Measurements from ENCODE around the gene GTF2E1.

The GTF2E1 gene

DNA sequence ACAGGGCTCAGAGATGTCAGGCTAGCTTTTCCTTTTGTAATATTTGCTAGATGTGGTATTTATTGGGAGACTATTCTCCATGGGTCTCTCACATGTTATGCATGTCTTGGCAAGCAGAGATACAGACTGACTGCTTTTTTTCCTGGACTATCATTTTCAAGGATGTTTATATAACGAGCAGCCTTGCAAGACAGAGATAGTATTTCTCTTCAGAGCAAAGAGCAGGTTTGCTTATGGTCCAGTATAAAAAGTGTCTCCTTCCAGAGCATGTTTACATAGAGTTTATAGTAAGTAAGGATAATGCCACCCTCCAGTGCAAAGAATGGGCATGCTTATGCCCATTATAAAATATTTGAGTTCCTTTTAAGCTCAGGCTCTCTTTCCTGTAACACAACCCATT lies 24.6 kb downstream of the GTF2E1 start:
- Histone ChIP-seq H3K4me3 (ENCODE audit: low read depth, low read length) (no peak overlapping the region), H3K27ac (ENCODE audit: extremely low read depth, low read depth, low read length) (no peak overlapping the region), H3K36me3 (ENCODE audit: control insufficient read depth in 2 of 2, insufficient read depth in 1 of 2, low read length in 2 of 2) (peaks cover 0 to 4% of the 10 kb centered on the region in 2 experiments; a peak in 1 of 3 replicates), H3K4me1 (ENCODE audit: control insufficient read depth, insufficient read depth, low read length) (peaks cover 19% of the 10 kb centered on the region), H3K9me3 (ENCODE audit: control insufficient read depth, insufficient read depth, low read depth, low read length) (no peaks in the 10 kb centered on the region)
- ChIA-PET POLR2A (no interaction called here), CTCF (interaction anchor here (0.6 to 3.3 kb wide), 3 partner anchors 22 to 28 kb away, joined by 3 to 13 read pairs (median 4); no protein-coding TSS in a partner anchor)
- TF ChIP-seq ZNF510 (tag by site-specific recombination; IDR thresholded peaks at IDR 0.05; ENCODE audit: insufficient replicate concordance) = no peak

GRCh38 chr3:120769436-120769835 lies 26.9 kb downstream of the GTF2E1 start:
- Histone ChIP-seq H3K27ac (ENCODE audit: extremely low read depth, low read depth, low read length) (no peak overlapping the region), H3K9me3 (ENCODE audit: control insufficient read depth, insufficient read depth, low read depth, low read length) (no peaks in the 10 kb centered on the region), H3K4me1 (ENCODE audit: control insufficient read depth, insufficient read depth, low read length) (peaks cover 19% of the 10 kb centered on the region), H3K36me3 (ENCODE audit: control insufficient read depth in 2 of 2, insufficient read depth in 1 of 2, low read length in 2 of 2) (peaks cover 0 to 10% of the 10 kb centered on the region in 2 experiments; a peak in 1 of 3 replicates), H3K4me3 (ENCODE audit: low read depth, low read length) (no peak overlapping the region)
- ChIA-PET CTCF (no interaction called here), POLR2A (no interaction called here)
- TF ChIP-seq HOXD13 (CRISPR knock-in tag; IDR thresholded peaks at IDR 0.05; ENCODE audit: borderline replicate concordance) = no peak
- no peak for TF ChIP-seq KLF1 (tag by site-specific recombination; IDR thresholded peaks at IDR 0.05)
- TF ChIP-seq, protein P1, sequence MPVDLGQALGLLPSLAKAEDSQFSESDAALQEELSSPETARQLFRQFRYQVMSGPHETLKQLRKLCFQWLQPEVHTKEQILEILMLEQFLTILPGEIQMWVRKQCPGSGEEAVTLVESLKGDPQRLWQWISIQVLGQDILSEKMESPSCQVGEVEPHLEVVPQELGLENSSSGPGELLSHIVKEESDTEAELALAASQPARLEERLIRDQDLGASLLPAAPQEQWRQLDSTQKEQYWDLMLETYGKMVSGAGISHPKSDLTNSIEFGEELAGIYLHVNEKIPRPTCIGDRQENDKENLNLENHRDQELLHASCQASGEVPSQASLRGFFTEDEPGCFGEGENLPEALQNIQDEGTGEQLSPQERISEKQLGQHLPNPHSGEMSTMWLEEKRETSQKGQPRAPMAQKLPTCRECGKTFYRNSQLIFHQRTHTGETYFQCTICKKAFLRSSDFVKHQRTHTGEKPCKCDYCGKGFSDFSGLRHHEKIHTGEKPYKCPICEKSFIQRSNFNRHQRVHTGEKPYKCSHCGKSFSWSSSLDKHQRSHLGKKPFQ (tag by site-specific recombination; IDR thresholded peaks at IDR 0.05) = no peak
- TF ChIP-seq ZNF513 (tag by site-specific recombination; IDR thresholded peaks at IDR 0.05) = no peak
- TF ChIP-seq ZNF624 (tag by site-specific recombination; IDR thresholded peaks at IDR 0.05) = no peak
- TF ChIP-seq ZNF121 (tag by site-specific recombination; IDR thresholded peaks at IDR 0.05) = no peak
- no peak for TF ChIP-seq BCL11B (tag by site-specific recombination; IDR thresholded peaks at IDR 0.05; ENCODE audit: low read depth)
- TF ChIP-seq, protein P2, sequence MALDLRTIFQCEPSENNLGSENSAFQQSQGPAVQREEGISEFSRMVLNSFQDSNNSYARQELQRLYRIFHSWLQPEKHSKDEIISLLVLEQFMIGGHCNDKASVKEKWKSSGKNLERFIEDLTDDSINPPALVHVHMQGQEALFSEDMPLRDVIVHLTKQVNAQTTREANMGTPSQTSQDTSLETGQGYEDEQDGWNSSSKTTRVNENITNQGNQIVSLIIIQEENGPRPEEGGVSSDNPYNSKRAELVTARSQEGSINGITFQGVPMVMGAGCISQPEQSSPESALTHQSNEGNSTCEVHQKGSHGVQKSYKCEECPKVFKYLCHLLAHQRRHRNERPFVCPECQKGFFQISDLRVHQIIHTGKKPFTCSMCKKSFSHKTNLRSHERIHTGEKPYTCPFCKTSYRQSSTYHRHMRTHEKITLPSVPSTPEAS (tag by site-specific recombination; IDR thresholded peaks at IDR 0.05) = no peak
- TF ChIP-seq ZNF335 (tag by site-specific recombination; conservative IDR thresholded peaks at IDR 0.05) = no peak
- no peak for TF ChIP-seq ZNF707 (tag by site-specific recombination; IDR thresholded peaks at IDR 0.05)
- no peak for TF ChIP-seq SP7 (tag by site-specific recombination; IDR thresholded peaks at IDR 0.05)
- TF ChIP-seq, protein P3, sequence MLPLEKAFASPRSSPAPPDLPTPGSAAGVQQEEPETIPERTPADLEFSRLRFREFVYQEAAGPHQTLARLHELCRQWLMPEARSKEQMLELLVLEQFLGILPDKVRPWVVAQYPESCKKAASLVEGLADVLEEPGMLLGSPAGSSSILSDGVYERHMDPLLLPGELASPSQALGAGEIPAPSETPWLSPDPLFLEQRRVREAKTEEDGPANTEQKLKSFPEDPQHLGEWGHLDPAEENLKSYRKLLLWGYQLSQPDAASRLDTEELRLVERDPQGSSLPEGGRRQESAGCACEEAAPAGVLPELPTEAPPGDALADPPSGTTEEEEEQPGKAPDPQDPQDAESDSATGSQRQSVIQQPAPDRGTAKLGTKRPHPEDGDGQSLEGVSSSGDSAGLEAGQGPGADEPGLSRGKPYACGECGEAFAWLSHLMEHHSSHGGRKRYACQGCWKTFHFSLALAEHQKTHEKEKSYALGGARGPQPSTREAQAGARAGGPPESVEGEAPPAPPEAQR (tag by site-specific recombination; IDR thresholded peaks at IDR 0.05) = no peak
- no peak for TF ChIP-seq ZNF747 (tag by site-specific recombination; IDR thresholded peaks at IDR 0.05)
- TF ChIP-seq ZNF148 (tag by site-specific recombination; IDR thresholded peaks at IDR 0.05; ENCODE audit: borderline replicate concordance) = no peak
- TF ChIP-seq BCL11A (tag by site-specific recombination; IDR thresholded peaks at IDR 0.05; ENCODE audit: low read depth) = no peak
- no peak for TF ChIP-seq ZNF423 (tag by site-specific recombination; IDR thresholded peaks at IDR 0.05)
- TF ChIP-seq ZNF362 (tag by site-specific recombination; IDR thresholded peaks at IDR 0.05) = no peak
- no peak for TF ChIP-seq ZNF266 (tag by site-specific recombination; IDR thresholded peaks at IDR 0.05; ENCODE audit: low read depth)
- TF ChIP-seq, protein P4, sequence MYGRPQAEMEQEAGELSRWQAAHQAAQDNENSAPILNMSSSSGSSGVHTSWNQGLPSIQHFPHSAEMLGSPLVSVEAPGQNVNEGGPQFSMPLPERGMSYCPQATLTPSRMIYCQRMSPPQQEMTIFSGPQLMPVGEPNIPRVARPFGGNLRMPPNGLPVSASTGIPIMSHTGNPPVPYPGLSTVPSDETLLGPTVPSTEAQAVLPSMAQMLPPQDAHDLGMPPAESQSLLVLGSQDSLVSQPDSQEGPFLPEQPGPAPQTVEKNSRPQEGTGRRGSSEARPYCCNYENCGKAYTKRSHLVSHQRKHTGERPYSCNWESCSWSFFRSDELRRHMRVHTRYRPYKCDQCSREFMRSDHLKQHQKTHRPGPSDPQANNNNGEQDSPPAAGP (tag by site-specific recombination; IDR thresholded peaks at IDR 0.05) = no peak

Measured in HEK293 (cell line).